Ishikawa (cell line): ENCODE results near the gene IGDCC3.

Source experiments
- CEBPB ChIP-seq: IDR thresholded peaks from 2 replicates; pipeline ENCODE4 v1.6.1; 2012
- CREB1 ChIP-seq: IDR thresholded peaks from 2 replicates; pipeline ENCODE4 v1.6.1; 2012; ENCODE audit warnings: low read depth
- EGR1 ChIP-seq: IDR thresholded peaks from 2 replicates; pipeline ENCODE4 v1.6.1; 2012
- EP300 ChIP-seq: IDR thresholded peaks from 2 replicates; pipeline ENCODE4 v1.6.1; 2012; ENCODE audit warnings: borderline replicate concordance
- FOXM1 ChIP-seq: IDR thresholded peaks from 2 replicates; pipeline ENCODE4 v1.6.1; 2012; ENCODE audit warnings: low read depth, borderline replicate concordance
- MAX ChIP-seq: IDR thresholded peaks from 2 replicates; pipeline ENCODE4 v1.6.1; 2012
- NFIC ChIP-seq: IDR thresholded peaks from 2 replicates; pipeline ENCODE4 v1.6.1; 2012
- RAD21 ChIP-seq: IDR thresholded peaks from 2 replicates; pipeline ENCODE4 v1.6.1; 2012; ENCODE audit warnings: low read depth
- REST ChIP-seq: IDR thresholded peaks from 2 replicates; pipeline ENCODE4 v1.6.1; 2012; ENCODE audit warnings: low read depth, mild to moderate bottlenecking
- TAF1 ChIP-seq: IDR thresholded peaks from 2 replicates; pipeline ENCODE4 v1.6.1; 2012; ENCODE audit warnings: low read depth, mild to moderate bottlenecking
- TCF12 ChIP-seq: IDR thresholded peaks from 2 replicates; pipeline ENCODE4 v1.6.1; 2012; ENCODE audit warnings: low read depth
- TEAD4 ChIP-seq: IDR thresholded peaks from 2 replicates; pipeline ENCODE4 v1.6.1; 2012
- USF1 ChIP-seq: IDR thresholded peaks from 2 replicates; pipeline ENCODE4 v1.6.1; 2012
- YY1 ChIP-seq: IDR thresholded peaks from 2 replicates; pipeline ENCODE4 v1.6.1; 2012; ENCODE audit warnings: low read depth
- ZBTB7A ChIP-seq: IDR thresholded peaks from 2 replicates; pipeline ENCODE4 v1.6.1; 2012; ENCODE audit warnings: low read depth

The IGDCC3 gene

GRCh38 chr15:65413051-65413759 is 35.4 kb upstream of the IGDCC3 start:
- TF ChIP-seq YY1 (no peak), NFIC (no peak), TAF1 (no peak)

- TF ChIP-seq EGR1 (no peak), TEAD4 (no peak), MAX (no peak), REST (no peak), ZBTB7A (no peak)
Measured at GRCh38 chr15:65412556-65412955, 34.8 kb upstream of the IGDCC3 start.

GRCh38 chr15:65411465-65412071 is 33.8 kb upstream of the IGDCC3 start:
- TF ChIP-seq TCF12: no peak
- TF ChIP-seq RAD21: no peak
- no peak for TF ChIP-seq USF1
- no peak for TF ChIP-seq CREB1
- TF ChIP-seq REST: no peak
- no peak for TF ChIP-seq CEBPB
- no peak for TF ChIP-seq ZBTB7A
- no peak for TF ChIP-seq NFIC
- TF ChIP-seq FOXM1: no peak
- no peak for TF ChIP-seq TEAD4
- TF ChIP-seq YY1: no peak
- no peak for TF ChIP-seq EP300
- no peak for TF ChIP-seq MAX
- no peak for TF ChIP-seq EGR1

GRCh38 chr15:65410972-65411371 is 33.2 kb upstream of the IGDCC3 start:
- TF ChIP-seq FOXM1 (no peak), EGR1 (no peak), MAX (no peak), YY1 (no peak), TAF1 (no peak), USF1 (no peak), CEBPB (no peak), RAD21 (no peak), ZBTB7A (no peak), TCF12 (no peak), CREB1 (no peak), NFIC (no peak), TEAD4 (no peak), REST (no peak), EP300 (no peak)

GRCh38 chr15:65410036-65410435 is 32.2 kb upstream of the IGDCC3 start:
- TF ChIP-seq FOXM1 (no peak), TCF12 (no peak), RAD21 (no peak), CREB1 (no peak), CEBPB (no peak), REST (no peak), ZBTB7A (no peak), EGR1 (no peak), YY1 (no peak), MAX (no peak), USF1 (no peak), TAF1 (no peak), NFIC (no peak), TEAD4 (no peak), EP300 (no peak)
